Measurements from ENCODE around the gene TMEM240. TPM values are rescaled to one million over a fixed set of nuclear protein-coding genes. Genes with fewer than 3 reads are reported as not detected.
"Not testable (repeated sequence)": the region's sequence is repeated elsewhere in the genome, so short reads cannot be mapped to it uniquely, and the experiment has no call there.

Gene TMEM240
- total and polyA plus RNA-seq, 2 donors, result 6.7 to 31.0 TPM

DNA sequence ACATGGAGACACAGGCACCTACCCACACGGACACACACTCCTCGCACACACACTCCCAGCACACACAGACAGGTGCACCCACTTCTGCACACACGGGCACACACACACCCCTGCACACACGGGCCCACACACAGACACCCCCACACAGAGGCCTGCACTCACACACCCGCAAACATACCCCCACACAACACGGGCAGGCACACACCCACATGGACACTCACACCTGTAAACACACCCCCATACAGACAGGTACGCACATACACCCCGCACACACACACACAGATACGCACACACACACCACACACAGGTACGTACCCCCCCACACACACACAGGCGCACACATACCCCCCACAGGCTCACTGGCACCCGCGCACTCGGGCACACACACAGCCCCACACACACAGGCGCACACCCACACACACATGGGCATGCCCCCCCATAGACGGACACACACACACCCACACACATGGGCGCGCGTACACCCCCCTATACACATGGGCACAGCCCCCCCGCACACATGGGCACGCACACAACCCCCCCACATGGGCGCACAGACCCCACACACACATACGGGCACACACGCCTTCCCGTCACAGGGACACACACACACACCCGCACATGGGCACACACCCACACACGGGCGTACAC is 22.3 kb downstream of the TMEM240 start:
- WGBS, result 96% methylated on average over 28 of the region's 28 CpGs
- no peak overlapping the region for H3K4me3 ChIP-seq (ENCODE audit: low read depth, low read length)
- no peaks in the 10 kb centered on the region for H3K4me1 ChIP-seq (ENCODE audit: insufficient read depth)
- H3K27ac ChIP-seq (ENCODE audit: low read depth), result no peak overlapping the region
- H3K36me3 ChIP-seq (ENCODE audit: insufficient read depth), result no peaks in the 10 kb centered on the region
- DNase-seq (ENCODE audit: extremely low spot score), result no peak

- not testable (repeated sequence) for DNase-seq (ENCODE audit: extremely low spot score); H3K4me1 ChIP-seq (ENCODE audit: insufficient read depth); H3K27ac ChIP-seq (ENCODE audit: low read depth); H3K4me3 ChIP-seq (ENCODE audit: low read depth, low read length); H3K36me3 ChIP-seq (ENCODE audit: insufficient read depth)
- WGBS, result 96% methylated on average over 14 of the region's 14 CpGs
Measured at GRCh38 chr1:1516923-1517322, 23.5 kb downstream of the TMEM240 start.

- H3K36me3 ChIP-seq (ENCODE audit: insufficient read depth); H3K4me1 ChIP-seq (ENCODE audit: insufficient read depth); H3K4me3 ChIP-seq (ENCODE audit: low read depth, low read length); DNase-seq (ENCODE audit: extremely low spot score); H3K27ac ChIP-seq (ENCODE audit: low read depth): not testable (repeated sequence)
- 68% methylated on average over 14 of the region's 16 CpGs for WGBS
Measured at GRCh38 chr1:1514376-1514775, 26.0 kb downstream of the TMEM240 start.

DNA sequence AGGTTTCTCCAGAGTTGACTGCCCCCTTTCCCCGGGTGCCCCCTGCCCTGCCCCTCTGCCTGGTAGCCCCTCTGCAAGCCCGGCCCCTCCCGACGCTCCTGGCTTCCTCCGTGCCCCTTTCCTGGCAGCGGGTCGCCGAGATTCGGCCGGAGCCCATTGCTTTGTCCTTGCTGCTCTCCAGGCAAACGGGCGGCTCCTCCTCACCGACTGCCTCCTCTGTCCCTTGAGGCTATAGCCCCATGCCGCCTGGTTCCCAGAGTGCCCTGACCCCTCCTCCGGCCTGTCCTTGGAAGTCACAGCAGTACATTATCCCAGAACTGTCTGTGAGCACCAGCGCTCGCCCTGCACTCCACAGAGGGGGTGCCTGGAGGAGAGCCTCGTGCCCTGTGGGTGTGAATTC is 26.7 kb downstream of the TMEM240 start:
- not testable (repeated sequence) for H3K4me3 ChIP-seq (ENCODE audit: low read depth, low read length); H3K4me1 ChIP-seq (ENCODE audit: insufficient read depth); H3K36me3 ChIP-seq (ENCODE audit: insufficient read depth); H3K27ac ChIP-seq (ENCODE audit: low read depth); DNase-seq (ENCODE audit: extremely low spot score)
- 82% methylated on average over 16 of the region's 18 CpGs for WGBS

- DNase-seq (ENCODE audit: extremely low spot score); H3K36me3 ChIP-seq (ENCODE audit: insufficient read depth); H3K4me1 ChIP-seq (ENCODE audit: insufficient read depth); H3K27ac ChIP-seq (ENCODE audit: low read depth): not testable (repeated sequence)
- under 1% methylated on average over 23 of the region's 52 CpGs for WGBS
- peak overlapping the region; percentile 80 for H3K4me3 ChIP-seq (ENCODE audit: low read depth, low read length)
Measured at GRCh38 chr1:1512425-1512824, 28.0 kb downstream of the TMEM240 start.

DNA sequence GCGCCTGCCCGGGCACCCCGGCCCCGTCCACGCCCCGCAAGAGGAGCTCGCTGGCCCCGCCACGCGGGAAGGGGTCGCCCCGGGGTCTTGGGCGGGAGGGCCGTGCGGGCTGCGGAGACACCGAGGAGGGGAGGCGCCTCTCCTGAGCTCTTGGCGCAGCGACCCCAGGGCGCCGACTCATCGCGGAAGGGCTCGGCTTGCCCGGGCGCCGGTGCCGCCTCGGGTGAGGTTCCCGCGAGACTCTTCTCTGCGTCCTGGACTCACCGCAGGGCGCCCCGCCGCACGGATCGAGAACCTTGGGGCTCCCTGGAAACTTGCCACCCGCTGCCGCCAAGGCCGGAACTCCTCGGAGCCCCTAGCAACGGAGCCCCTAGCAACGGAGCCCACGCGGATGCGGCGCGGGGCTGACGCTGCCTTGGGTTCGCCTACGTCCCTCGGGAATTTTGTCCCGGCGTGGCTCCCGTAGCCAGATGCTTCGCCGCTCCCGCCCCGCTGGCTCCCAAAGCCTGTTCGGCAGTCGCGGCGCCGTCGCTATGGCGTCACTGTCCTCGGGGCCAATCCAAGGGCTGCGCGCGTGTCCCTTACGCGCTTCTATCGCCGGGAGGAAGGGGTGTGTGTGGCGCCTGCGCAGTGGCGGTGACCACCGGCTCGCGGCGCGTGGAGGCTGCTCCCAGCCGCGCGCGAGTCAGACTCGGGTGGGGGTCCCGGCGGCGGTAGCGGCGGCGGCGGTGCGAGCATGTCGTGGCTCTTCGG is 28.7 kb downstream of the TMEM240 start, which contains the start of gene ATAD3A:
Gene ATAD3A, plus strand, starts transcription at position 630 of the 753 bp plus-strand sequence. Its CDS starts 107 bp downstream, at position 737.
- under 1% methylated on average over 99 of the region's 99 CpGs for WGBS
- H3K4me1 ChIP-seq (ENCODE audit: insufficient read depth), result no peaks in the 10 kb centered on the region
- H3K36me3 ChIP-seq (ENCODE audit: insufficient read depth), result no peaks in the 10 kb centered on the region
- DNase-seq (ENCODE audit: extremely low spot score), result peak; percentile 89
- peak within 1 kb of the TSS; percentile 77 for H3K27ac ChIP-seq (ENCODE audit: low read depth)
- peak within 1 kb of the TSS; percentile 80 for H3K4me3 ChIP-seq (ENCODE audit: low read depth, low read length)

- 12% methylated on average over 17 of the region's 17 CpGs for WGBS
- DNase-seq (ENCODE audit: extremely low spot score), result no peak
Measured at GRCh38 chr1:1510912-1511532, 29.4 kb downstream of the TMEM240 start.

GRCh38 chr1:1509465-1509850 is 31.0 kb downstream of the TMEM240 start:
- WGBS, result 86% methylated on average over 18 of the region's 21 CpGs
- not testable (repeated sequence) for DNase-seq (ENCODE audit: extremely low spot score); H3K27ac ChIP-seq (ENCODE audit: low read depth); H3K4me3 ChIP-seq (ENCODE audit: low read depth, low read length); H3K4me1 ChIP-seq (ENCODE audit: insufficient read depth); H3K36me3 ChIP-seq (ENCODE audit: insufficient read depth)

More at GRCh38 chr1:1510912-1511532, 29.4 kb downstream of the TMEM240 start:
- H3K4me1 ChIP-seq (ENCODE audit: insufficient read depth), result no peaks in the 10 kb centered on the region
- peak overlapping the region; percentile 80 for H3K4me3 ChIP-seq (ENCODE audit: low read depth, low read length)
- H3K36me3 ChIP-seq (ENCODE audit: insufficient read depth), result no peaks in the 10 kb centered on the region
- peak overlapping the region; percentile 77 for H3K27ac ChIP-seq (ENCODE audit: low read depth)

- DNase-seq (ENCODE audit: extremely low spot score); H3K27ac ChIP-seq (ENCODE audit: low read depth); H3K36me3 ChIP-seq (ENCODE audit: insufficient read depth); H3K4me3 ChIP-seq (ENCODE audit: low read depth, low read length); H3K4me1 ChIP-seq (ENCODE audit: insufficient read depth): not testable (repeated sequence)
- WGBS, result 71% methylated on average over 29 of the region's 34 CpGs
Measured at GRCh38 chr1:1508775-1509464, 31.5 kb downstream of the TMEM240 start.

DNA sequence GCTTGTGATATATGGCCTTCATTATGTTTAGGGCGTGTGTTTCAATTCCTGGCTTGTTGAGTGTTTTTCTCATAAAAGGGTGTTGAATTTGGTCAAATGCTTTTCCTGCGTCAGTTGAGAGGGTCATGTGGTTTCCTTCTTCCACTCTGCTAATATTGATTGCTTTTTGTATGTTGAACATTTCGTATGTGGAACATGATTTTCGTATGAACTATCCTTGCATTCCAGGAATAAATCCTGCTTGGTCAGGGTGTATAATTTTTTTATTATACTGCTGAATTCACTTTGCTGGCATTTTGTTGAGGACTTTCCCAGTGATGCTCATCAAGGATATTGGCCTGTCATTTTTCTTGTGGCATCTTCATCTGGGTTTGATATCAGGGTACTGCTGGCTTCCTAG is 33.1 kb downstream of the TMEM240 start:
- H3K27ac ChIP-seq (ENCODE audit: low read depth), result no peak overlapping the region
- no peaks in the 10 kb centered on the region for H3K36me3 ChIP-seq (ENCODE audit: insufficient read depth)
- no peak overlapping the region for H3K4me3 ChIP-seq (ENCODE audit: low read depth, low read length)
- WGBS, result 91% methylated on average over 4 of the region's 4 CpGs
- DNase-seq (ENCODE audit: extremely low spot score), result no peak
- no peaks in the 10 kb centered on the region for H3K4me1 ChIP-seq (ENCODE audit: insufficient read depth)

DNA sequence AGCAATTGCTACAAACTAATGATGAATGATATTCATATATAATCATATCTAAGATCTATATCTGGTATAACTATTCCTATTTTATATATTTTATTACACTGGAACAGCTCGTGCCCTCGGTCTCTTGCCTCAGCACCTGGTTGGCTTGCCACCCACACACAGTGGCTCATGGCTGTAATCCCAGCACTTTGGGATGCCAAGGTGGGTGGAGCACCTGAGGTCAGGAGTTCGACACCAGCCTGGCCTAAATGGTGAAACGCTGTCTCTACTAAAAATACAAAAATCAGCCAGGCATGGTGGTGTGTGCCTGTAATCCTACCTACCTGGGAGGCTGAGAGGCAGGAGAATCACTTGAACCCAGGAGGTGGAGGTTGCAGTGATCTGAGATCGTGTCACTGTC is 34.6 kb downstream of the TMEM240 start:
- 82% methylated on average over 5 of the region's 5 CpGs for WGBS
- H3K36me3 ChIP-seq (ENCODE audit: insufficient read depth); H3K27ac ChIP-seq (ENCODE audit: low read depth): not testable (repeated sequence)

GRCh38 chr1:1505366-1505798 is 35.0 kb downstream of the TMEM240 start:
- not testable (repeated sequence) for DNase-seq (ENCODE audit: extremely low spot score); H3K4me3 ChIP-seq (ENCODE audit: low read depth, low read length); H3K4me1 ChIP-seq (ENCODE audit: insufficient read depth); H3K27ac ChIP-seq (ENCODE audit: low read depth); H3K36me3 ChIP-seq (ENCODE audit: insufficient read depth)
- 22% methylated on average over 16 of the region's 22 CpGs for WGBS

More for the DNA sequence above, 34.6 kb downstream of the TMEM240 start:
- DNase-seq (ENCODE audit: extremely low spot score); H3K4me3 ChIP-seq (ENCODE audit: low read depth, low read length); H3K4me1 ChIP-seq (ENCODE audit: insufficient read depth): not testable (repeated sequence)

- not testable (repeated sequence) for H3K36me3 ChIP-seq (ENCODE audit: insufficient read depth)
Measured at GRCh38 chr1:1504777-1505365, 35.6 kb downstream of the TMEM240 start.

More at GRCh38 chr1:1504777-1505365, 35.6 kb downstream of the TMEM240 start:
- WGBS, result 37% methylated on average over 16 of the region's 16 CpGs
- not testable (repeated sequence) for H3K27ac ChIP-seq (ENCODE audit: low read depth); H3K4me1 ChIP-seq (ENCODE audit: insufficient read depth); H3K4me3 ChIP-seq (ENCODE audit: low read depth, low read length)
- peak; percentile 54 for DNase-seq (ENCODE audit: extremely low spot score)

Data from urinary bladder (tissue), 4 donors.